HepG2 (cell line): ENCODE measurements around the gene LRRIQ4. TPM values are rescaled to one million over a fixed set of nuclear protein-coding genes. Genes with fewer than 3 reads are reported as not detected.

Experiments
- ATAC-seq: fragments of 200-7000 bp; cut with Tn5 transposase; 3 replicates; pipeline ENCODE4 v1.9.1; 2020; ENCODE audit warnings: mild to moderate bottlenecking, moderate library complexity
- BruUV-seq: library from RNA; stranded (reverse); fragments of 400-500 nt; replicated peaks from 2 replicates; lab custom pipeline; 2021; lab: Mats Ljungman, UMichigan
- CTCF ChIA-PET: fragments of 300-600 bp; formaldehyde crosslinking; extraction: SDS; loops from one replicate; lab custom pipeline; 2021; ENCODE audit warnings: low total read pairs, inconsistent platforms, low intra/inter-chr PET ratio; lab: Yijun Ruan, JAX
- POLR2A ChIA-PET: fragments of 350-600 bp; sonication (Branson Sonifier 250); formaldehyde crosslinking; loops from one replicate; lab custom pipeline; 2020; ENCODE audit warnings: antibody characterized with exemption, inconsistent platforms; lab: Yijun Ruan, JAX
- DNase-seq: peaks from one replicate; pipeline ENCODE4 v3.0.0-alpha.2; 2015; ENCODE audit warnings: low spot score
- FAIRE-seq: peaks from 3 replicates; lab custom pipeline; 2011; peaks lifted over from hg19 to GRCh38; lab: Jason Lieb, UNC
- H2AFZ ChIP-seq: one replicate; pipeline ENCODE4 v1.6.1; 2011; ENCODE audit warnings: low read length, inconsistent platforms
- H3K27ac ChIP-seq: fragments of 300-600 bp; 3 replicates; pipeline ENCODE4 v1.8.0; 2011; ENCODE audit warnings: mixed run types, mild to moderate bottlenecking, mixed read lengths, low read length, inconsistent platforms; ENCODE audit not compliant: insufficient read depth; ENCODE audit errors: extremely low read length
- H3K27me3 ChIP-seq, 2 experiments: fragments of 200-600 bp in 1 of 2; 2 replicates in 1 of 2; 3 replicates in 1 of 2; pipeline versions ENCODE4 v1.6.0 to v1.8.0; 2011; ENCODE audit warnings: low read length in 2 of 2, mild to moderate bottlenecking in 2 of 2, moderate library complexity in 2 of 2, inconsistent platforms in 1 of 2; ENCODE audit not compliant: insufficient read depth in 2 of 2, control insufficient read depth in 1 of 2
- H3K36me3 ChIP-seq, 2 experiments: fragments of 200-600 bp in 1 of 2; replicated peaks in 1 of 2; 2 replicates in 1 of 2; 3 replicates in 1 of 2; pipeline versions ENCODE4 v1.5.1 to v1.8.0; 2011; ENCODE audit warnings: low read length in 2 of 2, inconsistent platforms in 1 of 2; ENCODE audit not compliant: insufficient read depth in 2 of 2, control insufficient read depth in 1 of 2
- H3K4me1 ChIP-seq: 2 replicates; pipeline ENCODE4 v1.5.1; 2012; ENCODE audit warnings: low read length, inconsistent platforms; ENCODE audit not compliant: insufficient read depth
- H3K4me2 ChIP-seq: 2 replicates; pipeline ENCODE4 v1.6.0; 2011; ENCODE audit warnings: low read depth, low read length, inconsistent platforms
- H3K4me3 ChIP-seq, 3 experiments: fragments of 200-600 bp in 1 of 3; sonication (generic), shearing (Covaris generic) in 1 of 3; replicated peaks in 1 of 3; 2 replicates each; pipeline ENCODE4 v1.5.1; 2011 to 2016; ENCODE audit warnings: low read length in 3 of 3, inconsistent platforms in 2 of 3, low read depth in 2 of 3, mild to moderate bottlenecking in 2 of 3, control low read depth in 1 of 3, mixed read lengths in 1 of 3; ENCODE audit not compliant: insufficient read depth in 1 of 3
- H3K79me2 ChIP-seq: one replicate; pipeline ENCODE4 v1.6.1; 2011; ENCODE audit warnings: low read length, inconsistent platforms; ENCODE audit not compliant: insufficient read depth
- H3K9ac ChIP-seq: 2 replicates; pipeline ENCODE4 v1.6.0; 2011; ENCODE audit warnings: mild to moderate bottlenecking, low read depth, low read length, inconsistent platforms; ENCODE audit not compliant: insufficient read depth
- H3K9me3 ChIP-seq: 2 replicates; pipeline ENCODE4 v1.5.1; 2012; ENCODE audit warnings: mild to moderate bottlenecking, low read length
- H4K20me1 ChIP-seq: 2 replicates; pipeline ENCODE4 v1.6.0; 2011; ENCODE audit warnings: inconsistent platforms, mild to moderate bottlenecking, low read length, moderate library complexity; ENCODE audit not compliant: insufficient read depth
- ADNP ChIP-seq: sonication (generic); formaldehyde crosslinking; IDR thresholded peaks from 2 replicates; pipeline ENCODE4 v1.4.0; 2020; ENCODE audit warnings: missing genetic modification reagents
- CC2D1A ChIP-seq: sonication (generic); formaldehyde crosslinking; IDR thresholded peaks from 2 replicates; pipeline ENCODE4 v1.8.1; 2023; ENCODE audit warnings: mild to moderate bottlenecking, missing genetic modification reagents
- CHCHD3 ChIP-seq: sonication (generic); formaldehyde crosslinking; IDR thresholded peaks from 2 replicates; pipeline ENCODE4 v1.8.0; 2022; ENCODE audit warnings: mild to moderate bottlenecking, missing genetic modification reagents, moderate library complexity
- CREB1 ChIP-seq, 2 experiments: fragments of 450-650 bp in 1 of 2; IDR thresholded peaks; 2 replicates each; pipeline ENCODE4 v1.6.1; 2016 to 2017; ENCODE audit warnings: control low read depth in 1 of 2, mild to moderate bottlenecking in 1 of 2, missing compliant biosample characterization in 1 of 2, missing genetic modification characterization in 1 of 2
- FOSL2 ChIP-seq: sonication (generic); formaldehyde crosslinking; IDR thresholded peaks from 2 replicates; pipeline ENCODE4 v1.4.0; 2020; ENCODE audit warnings: missing genetic modification reagents
- NFE2L2 ChIP-seq: fragments of 150-350 bp; IDR thresholded peaks from 2 replicates; pipeline ENCODE4 v1.6.1; 2014; ENCODE audit warnings: low read length
- NPAS2 ChIP-seq: sonication (generic); formaldehyde crosslinking; IDR thresholded peaks from 2 replicates; pipeline ENCODE4 v1.8.0; 2022; ENCODE audit warnings: mild to moderate bottlenecking, missing genetic modification reagents, borderline replicate concordance
- PHF8 ChIP-seq: sonication (generic); formaldehyde crosslinking; IDR thresholded peaks from 2 replicates; pipeline ENCODE4 v1.5.0; 2020; ENCODE audit warnings: missing genetic modification reagents
- RCOR2 ChIP-seq: IDR thresholded peaks from 2 replicates; pipeline ENCODE4 v1.6.1; 2016; ENCODE audit warnings: missing biosample characterization, missing genetic modification reagents
- TOPORS ChIP-seq: sonication (generic); formaldehyde crosslinking; IDR thresholded peaks from 2 replicates; pipeline ENCODE4 v1.8.0; 2023; ENCODE audit warnings: mild to moderate bottlenecking, missing genetic modification reagents
- TSC22D2 ChIP-seq: sonication (generic); formaldehyde crosslinking; IDR thresholded peaks from 2 replicates; pipeline ENCODE4 v1.5.1; 2020; ENCODE audit warnings: missing genetic modification reagents, mild to moderate bottlenecking, borderline replicate concordance
- ZMYM3 ChIP-seq: sonication (generic); formaldehyde crosslinking; IDR thresholded peaks from 2 replicates; pipeline ENCODE4 v1.5.1; 2020; ENCODE audit warnings: mild to moderate bottlenecking, missing genetic modification reagents
- ZNF343 ChIP-seq: sonication (generic); formaldehyde crosslinking; IDR thresholded peaks from 2 replicates; pipeline ENCODE4 v1.4.0; 2020; ENCODE audit warnings: mild to moderate bottlenecking, missing genetic modification reagents
- ZNF614 ChIP-seq: IDR thresholded peaks from 2 replicates; pipeline ENCODE4 v1.6.1; 2018; ENCODE audit warnings: missing biosample characterization, missing genetic modification reagents, inconsistent platforms, borderline replicate concordance
- ZNF616 ChIP-seq: sonication (generic); formaldehyde crosslinking; IDR thresholded peaks from 2 replicates; pipeline ENCODE4 v1.5.0; 2020; ENCODE audit warnings: low read depth, mild to moderate bottlenecking, missing genetic modification reagents
- WGBS: methylation state at CpG from one replicate; pipeline ENCODE4 v1.1.6; 2017; ENCODE audit warnings: low lambda C conversion rate; 5-methylcytosine and 5-hydroxymethylcytosine counted together
- in situ Hi-C: cut with HindIII; loops from 2 replicates; pipeline ENCODE4 v1.10.0; 2017; ENCODE audit warnings: low pct_unique_long_range_greater_than_20kb; ENCODE audit not compliant: extremely low pct_ligation_motif_present
- intact Hi-C: fragments of 100-400 bp; cut with micrococcal nuclease; formaldehyde crosslinking; loops from one replicate; pipeline ENCODE4 v1.10.0; 2022; ENCODE audit not compliant: unreplicated experiment
- polyA plus RNA-seq, 8 experiments: library from polyadenylated mRNA; depleted of rRNA in 3 of 8; stranded (reverse) in 7 of 8; unstranded in 1 of 8; fragments of >200 nt; fragmentation: Illumina TruSeq in 4 of 8; extraction: Trizol in 4 of 8; gene quantifications; 2 replicates each; pipeline versions ENCODE4 v1.2.1 to v1.2.3, GENCODE V29; 2011 to 2016; ENCODE audit warnings: low read depth in 4 of 8, missing spikeins in 1 of 8, mixed read lengths in 1 of 8; ENCODE audit not compliant: insufficient read depth in 1 of 8
- total RNA-seq, 5 experiments: library from RNA; depleted of rRNA; stranded (reverse); fragments of >200 nt; fragmentation: Illumina TruSeq; extraction: Trizol; gene quantifications; 2 replicates each; pipeline ENCODE4 v1.2.3, GENCODE V29; 2016; ENCODE audit warnings: low read depth in 1 of 5
- TF ChIP-seq, protein P1 (sequence below): sonication (generic); formaldehyde crosslinking; conservative IDR thresholded peaks from 2 replicates; pipeline ENCODE4 v1.8.1; 2023; ENCODE audit warnings: missing genetic modification reagents
- TF ChIP-seq, protein P2 (sequence below): IDR thresholded peaks from 2 replicates; pipeline ENCODE4 v1.6.1; 2012; ENCODE audit warnings: inconsistent platforms
- TF ChIP-seq, protein P3 (sequence below): IDR thresholded peaks from 2 replicates; pipeline ENCODE4 v1.6.1; 2016; ENCODE audit warnings: low read depth, borderline replicate concordance
- TF ChIP-seq, protein P4 (sequence below): sonication (generic); formaldehyde crosslinking; IDR thresholded peaks from 2 replicates; pipeline ENCODE4 v1.4.0; 2020; ENCODE audit warnings: missing genetic modification reagents, borderline replicate concordance
- TF ChIP-seq, protein P5 (sequence below): sonication (generic); formaldehyde crosslinking; IDR thresholded peaks from 2 replicates; pipeline ENCODE4 v1.5.1; 2020; ENCODE audit warnings: missing genetic modification reagents, mild to moderate bottlenecking, borderline replicate concordance

The LRRIQ4 gene
- total and polyA plus RNA-seq, 2 of the 13 experiments (the other 11 are each of a cell fraction or from before 2014, with no cell fraction given) = not detected

DNA sequence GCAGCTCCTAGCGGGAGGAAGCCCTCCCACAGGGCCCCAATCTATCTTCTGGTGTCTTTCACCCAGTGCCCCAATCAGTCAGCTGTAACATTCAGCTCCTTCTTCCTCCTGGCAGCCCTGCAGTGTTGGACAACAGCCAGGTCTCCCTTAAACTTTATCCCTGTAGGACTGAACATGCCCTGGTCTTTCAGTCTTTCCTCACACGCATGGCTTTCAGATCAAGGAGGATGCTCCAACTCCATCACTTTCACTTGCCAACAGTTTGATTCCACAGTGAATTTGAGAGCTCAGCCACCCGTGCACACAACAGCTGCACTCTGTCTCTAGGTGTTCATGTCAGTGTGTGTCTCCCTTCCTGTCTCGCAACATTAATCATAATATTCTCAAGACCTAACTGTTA, 28.5 kb downstream of the LRRIQ4 start:
- TF ChIP-seq, protein P1, sequence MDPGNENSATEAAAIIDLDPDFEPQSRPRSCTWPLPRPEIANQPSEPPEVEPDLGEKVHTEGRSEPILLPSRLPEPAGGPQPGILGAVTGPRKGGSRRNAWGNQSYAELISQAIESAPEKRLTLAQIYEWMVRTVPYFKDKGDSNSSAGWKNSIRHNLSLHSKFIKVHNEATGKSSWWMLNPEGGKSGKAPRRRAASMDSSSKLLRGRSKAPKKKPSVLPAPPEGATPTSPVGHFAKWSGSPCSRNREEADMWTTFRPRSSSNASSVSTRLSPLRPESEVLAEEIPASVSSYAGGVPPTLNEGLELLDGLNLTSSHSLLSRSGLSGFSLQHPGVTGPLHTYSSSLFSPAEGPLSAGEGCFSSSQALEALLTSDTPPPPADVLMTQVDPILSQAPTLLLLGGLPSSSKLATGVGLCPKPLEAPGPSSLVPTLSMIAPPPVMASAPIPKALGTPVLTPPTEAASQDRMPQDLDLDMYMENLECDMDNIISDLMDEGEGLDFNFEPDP = no peak
- TF ChIP-seq, protein P2, sequence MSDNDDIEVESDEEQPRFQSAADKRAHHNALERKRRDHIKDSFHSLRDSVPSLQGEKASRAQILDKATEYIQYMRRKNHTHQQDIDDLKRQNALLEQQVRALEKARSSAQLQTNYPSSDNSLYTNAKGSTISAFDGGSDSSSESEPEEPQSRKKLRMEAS = no peak
- TF ChIP-seq ZNF616 (no peak), ZMYM3 (CRISPR knock-in tag) (no peak), CC2D1A (CRISPR knock-in tag) (no peak), PHF8 (no peak), TSC22D2 (CRISPR knock-in tag) (no peak), ADNP (CRISPR knock-in tag) (no peak), CHCHD3 (CRISPR knock-in tag) (no peak), ZNF614 (CRISPR knock-in tag) (no peak), NFE2L2 (no peak), CREB1 (IDR thresholded peaks at IDR 0.05) (no peak), CREB1 (CRISPR knock-in tag; IDR thresholded peaks at IDR 0.05) (no peak), NPAS2 (CRISPR knock-in tag) (no peak), ZNF343 (no peak), TOPORS (CRISPR knock-in tag) (no peak), FOSL2 (CRISPR knock-in tag) (no peak), RCOR2 (no peak)
- TF ChIP-seq, protein P3, sequence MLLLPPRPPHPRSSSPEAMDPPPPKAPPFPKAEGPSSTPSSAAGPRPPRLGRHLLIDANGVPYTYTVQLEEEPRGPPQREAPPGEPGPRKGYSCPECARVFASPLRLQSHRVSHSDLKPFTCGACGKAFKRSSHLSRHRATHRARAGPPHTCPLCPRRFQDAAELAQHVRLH (CRISPR knock-in tag) = no peak
- TF ChIP-seq, protein P4, sequence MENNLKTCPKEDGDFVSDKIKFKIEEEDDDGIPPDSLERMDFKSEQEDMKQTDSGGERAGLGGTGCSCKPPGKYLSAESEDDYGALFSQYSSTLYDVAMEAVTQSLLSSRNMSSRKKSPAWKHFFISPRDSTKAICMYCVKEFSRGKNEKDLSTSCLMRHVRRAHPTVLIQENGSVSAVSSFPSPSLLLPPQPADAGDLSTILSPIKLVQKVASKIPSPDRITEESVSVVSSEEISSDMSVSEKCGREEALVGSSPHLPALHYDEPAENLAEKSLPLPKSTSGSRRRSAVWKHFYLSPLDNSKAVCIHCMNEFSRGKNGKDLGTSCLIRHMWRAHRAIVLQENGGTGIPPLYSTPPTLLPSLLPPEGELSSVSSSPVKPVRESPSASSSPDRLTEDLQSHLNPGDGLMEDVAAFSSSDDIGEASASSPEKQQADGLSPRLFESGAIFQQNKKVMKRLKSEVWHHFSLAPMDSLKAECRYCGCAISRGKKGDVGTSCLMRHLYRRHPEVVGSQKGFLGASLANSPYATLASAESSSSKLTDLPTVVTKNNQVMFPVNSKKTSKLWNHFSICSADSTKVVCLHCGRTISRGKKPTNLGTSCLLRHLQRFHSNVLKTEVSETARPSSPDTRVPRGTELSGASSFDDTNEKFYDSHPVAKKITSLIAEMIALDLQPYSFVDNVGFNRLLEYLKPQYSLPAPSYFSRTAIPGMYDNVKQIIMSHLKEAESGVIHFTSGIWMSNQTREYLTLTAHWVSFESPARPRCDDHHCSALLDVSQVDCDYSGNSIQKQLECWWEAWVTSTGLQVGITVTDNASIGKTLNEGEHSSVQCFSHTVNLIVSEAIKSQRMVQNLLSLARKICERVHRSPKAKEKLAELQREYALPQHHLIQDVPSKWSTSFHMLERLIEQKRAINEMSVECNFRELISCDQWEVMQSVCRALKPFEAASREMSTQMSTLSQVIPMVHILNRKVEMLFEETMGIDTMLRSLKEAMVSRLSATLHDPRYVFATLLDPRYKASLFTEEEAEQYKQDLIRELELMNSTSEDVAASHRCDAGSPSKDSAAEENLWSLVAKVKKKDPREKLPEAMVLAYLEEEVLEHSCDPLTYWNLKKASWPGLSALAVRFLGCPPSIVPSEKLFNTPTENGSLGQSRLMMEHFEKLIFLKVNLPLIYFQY (CRISPR knock-in tag) = no peak
- TF ChIP-seq, protein P5, sequence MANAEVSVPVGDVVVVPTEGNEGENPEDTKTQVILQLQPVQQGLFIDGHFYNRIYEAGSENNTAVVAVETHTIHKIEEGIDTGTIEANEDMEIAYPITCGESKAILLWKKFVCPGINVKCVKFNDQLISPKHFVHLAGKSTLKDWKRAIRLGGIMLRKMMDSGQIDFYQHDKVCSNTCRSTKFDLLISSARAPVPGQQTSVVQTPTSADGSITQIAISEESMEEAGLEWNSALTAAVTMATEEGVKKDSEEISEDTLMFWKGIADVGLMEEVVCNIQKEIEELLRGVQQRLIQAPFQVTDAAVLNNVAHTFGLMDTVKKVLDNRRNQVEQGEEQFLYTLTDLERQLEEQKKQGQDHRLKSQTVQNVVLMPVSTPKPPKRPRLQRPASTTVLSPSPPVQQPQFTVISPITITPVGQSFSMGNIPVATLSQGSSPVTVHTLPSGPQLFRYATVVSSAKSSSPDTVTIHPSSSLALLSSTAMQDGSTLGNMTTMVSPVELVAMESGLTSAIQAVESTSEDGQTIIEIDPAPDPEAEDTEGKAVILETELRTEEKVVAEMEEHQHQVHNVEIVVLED (CRISPR knock-in tag) = no peak
- ATAC-seq = no peak
- Histone ChIP-seq H3K4me3 (no peak overlapping the region), H3K27me3 (no peaks in the 10 kb centered on the region), H3K4me2 (no peak overlapping the region), H2AFZ (no peak overlapping the region), H3K27ac (no peak overlapping the region), H3K9ac (no peak overlapping the region), H3K36me3 (no peaks in the 10 kb centered on the region), H3K9me3 (no peaks in the 10 kb centered on the region), H3K4me1 (no peaks in the 10 kb centered on the region), H4K20me1 (no peaks in the 10 kb centered on the region), H3K79me2 (no peaks in the 10 kb centered on the region)
- CTCF ChIA-PET = no interaction called here
- BruUV-seq = no TSS peak
- intact Hi-C loops (no loop called here), in situ Hi-C loops (no loop called here)
- 47% methylated on average over 4 of the region's 4 CpGs for WGBS
- POLR2A ChIA-PET = no interaction called here
- FAIRE-seq = no peak
- DNase-seq = no peak
